ENCODE measurements around the gene CPTP.

DNA sequence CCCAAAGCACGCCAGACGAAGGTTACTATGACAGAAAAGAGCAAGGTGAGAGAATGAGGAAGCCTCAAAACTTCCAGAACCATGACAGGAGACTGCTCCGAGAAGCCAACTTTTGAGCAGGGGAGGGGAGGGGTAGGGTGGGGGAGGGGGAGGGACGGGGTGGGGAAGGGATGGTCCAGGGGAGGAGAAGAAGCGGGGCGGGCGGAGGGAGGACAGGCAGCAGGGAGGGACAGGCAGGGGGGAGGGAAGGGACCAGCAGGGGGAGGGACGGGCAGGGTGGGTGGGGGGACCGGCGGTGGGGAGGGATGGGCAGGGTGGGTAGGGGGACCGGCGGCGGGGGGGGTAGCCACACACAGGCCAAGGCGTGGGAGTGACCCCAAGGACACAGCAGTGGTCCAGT is 2.2 kb upstream of the CPTP start:
- TF ChIP-seq, protein P1, sequence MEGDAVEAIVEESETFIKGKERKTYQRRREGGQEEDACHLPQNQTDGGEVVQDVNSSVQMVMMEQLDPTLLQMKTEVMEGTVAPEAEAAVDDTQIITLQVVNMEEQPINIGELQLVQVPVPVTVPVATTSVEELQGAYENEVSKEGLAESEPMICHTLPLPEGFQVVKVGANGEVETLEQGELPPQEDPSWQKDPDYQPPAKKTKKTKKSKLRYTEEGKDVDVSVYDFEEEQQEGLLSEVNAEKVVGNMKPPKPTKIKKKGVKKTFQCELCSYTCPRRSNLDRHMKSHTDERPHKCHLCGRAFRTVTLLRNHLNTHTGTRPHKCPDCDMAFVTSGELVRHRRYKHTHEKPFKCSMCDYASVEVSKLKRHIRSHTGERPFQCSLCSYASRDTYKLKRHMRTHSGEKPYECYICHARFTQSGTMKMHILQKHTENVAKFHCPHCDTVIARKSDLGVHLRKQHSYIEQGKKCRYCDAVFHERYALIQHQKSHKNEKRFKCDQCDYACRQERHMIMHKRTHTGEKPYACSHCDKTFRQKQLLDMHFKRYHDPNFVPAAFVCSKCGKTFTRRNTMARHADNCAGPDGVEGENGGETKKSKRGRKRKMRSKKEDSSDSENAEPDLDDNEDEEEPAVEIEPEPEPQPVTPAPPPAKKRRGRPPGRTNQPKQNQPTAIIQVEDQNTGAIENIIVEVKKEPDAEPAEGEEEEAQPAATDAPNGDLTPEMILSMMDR (IDR thresholded peaks at IDR 0.05; ENCODE audit: borderline replicate concordance, extremely low read depth, low read length, poor library complexity, severe bottlenecking), result no peak
- no peak for TF ChIP-seq EZH2 (IDR thresholded peaks at IDR 0.05; ENCODE audit: borderline replicate concordance, low read depth, low read length, severe bottlenecking)

Measured in DND-41 (cell line).